IMR-90 (cell line): ENCODE measurements around the gene SEC23IP. TPM values are rescaled to one million over a fixed set of nuclear protein-coding genes. Genes with fewer than 3 reads are reported as not detected.

Source experiments
- ATAC-seq: fragments of 200-7000 bp; cut with Tn5 transposase; 2 replicates; pipeline ENCODE4 v1.9.1; 2020; ENCODE audit warnings: low read depth, mild to moderate bottlenecking, moderate library complexity
- BruUV-seq: library from RNA; stranded (reverse); fragments of 400-500 nt; replicated peaks from 2 replicates; lab custom pipeline; 2021; lab: Mats Ljungman, UMichigan
- CTCF ChIA-PET: fragments of 300-600 bp; formaldehyde crosslinking; extraction: SDS; loops from one replicate; lab custom pipeline; 2021; ENCODE audit warnings: antibody characterized with exemption; lab: Yijun Ruan, JAX
- POLR2A ChIA-PET: fragments of 300-600 bp; sonication (Branson Sonifier 250); formaldehyde crosslinking; loops from one replicate; lab custom pipeline; 2022; ENCODE audit warnings: antibody characterized with exemption; ENCODE audit not compliant: unreplicated experiment; lab: Charles Lee
- DNase-seq: peaks from one replicate; pipeline ENCODE4 v3.0.0; 2013
- H2AFZ ChIP-seq: replicated peaks from 2 replicates; pipeline ENCODE3; 2013; ENCODE audit warnings: low read length, mild to moderate bottlenecking; ENCODE audit not compliant: poor library complexity
- H2AK5ac ChIP-seq: 2 replicates; pipeline ENCODE4 v1.6.1; 2013; ENCODE audit warnings: low read depth, low read length, inconsistent platforms
- H2AK9ac ChIP-seq: replicated peaks from 2 replicates; pipeline ENCODE3; 2013; ENCODE audit warnings: mild to moderate bottlenecking, low read depth, low read length, moderate library complexity; ENCODE audit not compliant: poor library complexity
- H2BK120ac ChIP-seq: 2 replicates; pipeline ENCODE4 v1.6.1; 2013; ENCODE audit warnings: low read depth, low read length, inconsistent platforms
- H2BK15ac ChIP-seq: 3 replicates; pipeline ENCODE4 v1.6.1; 2013; ENCODE audit warnings: low read depth, low read length, inconsistent platforms
- H2BK20ac ChIP-seq: 2 replicates; pipeline ENCODE4 v1.6.1; 2013; ENCODE audit warnings: low read depth, mild to moderate bottlenecking, inconsistent platforms, low read length, moderate library complexity
- H2BK5ac ChIP-seq: 2 replicates; pipeline ENCODE4 v1.6.1; 2013; ENCODE audit warnings: mild to moderate bottlenecking, low read depth, low read length, inconsistent platforms; ENCODE audit not compliant: poor library complexity, severe bottlenecking
- H3K14ac ChIP-seq: replicated peaks from 2 replicates; pipeline ENCODE4 v1.6.1; 2013; ENCODE audit warnings: low read depth, low read length, inconsistent platforms
- H3K18ac ChIP-seq: 2 replicates; pipeline ENCODE4 v1.6.1; 2013; ENCODE audit warnings: low read depth, low read length, control low read depth
- H3K23ac ChIP-seq: 2 replicates; pipeline ENCODE4 v1.6.1; 2013; ENCODE audit warnings: low read depth, low read length, inconsistent platforms
- H3K27ac ChIP-seq: 2 replicates; pipeline ENCODE4 v1.5.1; 2013; ENCODE audit warnings: mild to moderate bottlenecking, control low read depth, low read length; ENCODE audit not compliant: insufficient read depth
- H3K27me3 ChIP-seq: 2 replicates; pipeline ENCODE4 v1.6.1; 2013; ENCODE audit warnings: low read length; ENCODE audit not compliant: control insufficient read depth, insufficient read depth
- H3K36me3 ChIP-seq: 2 replicates; pipeline ENCODE4 v1.6.1; 2013; ENCODE audit warnings: low read length, mixed read lengths; ENCODE audit not compliant: control insufficient read depth, insufficient read depth
- H3K4ac ChIP-seq: 2 replicates; pipeline ENCODE4 v1.6.1; 2013; ENCODE audit warnings: low read depth, low read length, inconsistent platforms
- H3K4me1 ChIP-seq: 2 replicates; pipeline ENCODE4 v1.6.1; 2013; ENCODE audit warnings: low read length, mixed read lengths; ENCODE audit not compliant: control insufficient read depth, insufficient read depth
- H3K4me2 ChIP-seq: 2 replicates; pipeline ENCODE4 v1.6.1; 2013; ENCODE audit warnings: low read depth, mild to moderate bottlenecking, control low read depth, low read length, moderate library complexity
- H3K4me3 ChIP-seq: 2 replicates; pipeline ENCODE4 v1.5.1; 2013; ENCODE audit warnings: low read depth, mild to moderate bottlenecking, control low read depth, low read length, moderate library complexity; ENCODE audit not compliant: insufficient read depth
- H3K56ac ChIP-seq: 2 replicates; pipeline ENCODE4 v1.6.1; 2013; ENCODE audit warnings: low read length, inconsistent platforms; ENCODE audit not compliant: insufficient read depth; ENCODE audit errors: extremely low read depth
- H3K79me1 ChIP-seq, 2 experiments: 2 replicates each; pipeline ENCODE4 v1.6.1; 2013; ENCODE audit warnings: low read length in 2 of 2, inconsistent platforms in 1 of 2, low read depth in 1 of 2
- H3K9ac ChIP-seq: 2 replicates; pipeline ENCODE4 v1.6.1; 2013; ENCODE audit warnings: low read depth, low read length, control low read depth
- H3K9me1 ChIP-seq: 2 replicates; pipeline ENCODE4 v1.6.1; 2013; ENCODE audit warnings: low read length, inconsistent platforms; ENCODE audit not compliant: insufficient read depth
- H3K9me3 ChIP-seq: 2 replicates; pipeline ENCODE4 v1.6.1; 2013; ENCODE audit warnings: low read length; ENCODE audit not compliant: control insufficient read depth, insufficient read depth
- H4K20me1 ChIP-seq: 2 replicates; pipeline ENCODE4 v1.6.1; 2013; ENCODE audit warnings: low read length, inconsistent platforms; ENCODE audit not compliant: insufficient read depth
- H4K5ac ChIP-seq: 2 replicates; pipeline ENCODE4 v1.6.1; 2013; ENCODE audit warnings: mild to moderate bottlenecking, low read depth, low read length, control low read depth
- H4K8ac ChIP-seq, 2 experiments: 2 replicates each; pipeline ENCODE4 v1.6.1; 2013; ENCODE audit warnings: low read depth in 2 of 2, low read length in 2 of 2, control low read depth in 1 of 2, inconsistent platforms in 1 of 2
- H4K91ac ChIP-seq: 2 replicates; pipeline ENCODE4 v1.6.1; 2013; ENCODE audit warnings: low read depth, low read length, inconsistent platforms; ENCODE audit not compliant: insufficient read depth
- CEBPB ChIP-seq: IDR thresholded peaks from 2 replicates; pipeline ENCODE4 v1.6.1; 2012; ENCODE audit warnings: low read depth, low read length, improper control_type of control experiment
- CHD1 ChIP-seq: IDR thresholded peaks from 2 replicates; pipeline ENCODE4 v1.6.1; 2012; ENCODE audit warnings: low read depth, low read length, improper control_type of control experiment
- FOS ChIP-seq: fragments of 150-350 bp; IDR thresholded peaks from 2 replicates; pipeline ENCODE4 v1.6.1; 2016; ENCODE audit warnings: low read depth, low read length
- MAFK ChIP-seq: IDR thresholded peaks from 2 replicates; pipeline ENCODE4 v1.6.1; 2012; ENCODE audit warnings: low read depth, low read length, improper control_type of control experiment
- MAZ ChIP-seq: IDR thresholded peaks from 2 replicates; pipeline ENCODE4 v1.6.1; 2012; ENCODE audit warnings: low read depth, mild to moderate bottlenecking, low read length, improper control_type of control experiment, moderate library complexity, borderline replicate concordance
- MXI1 ChIP-seq: IDR thresholded peaks from 2 replicates; pipeline ENCODE4 v1.6.1; 2012; ENCODE audit warnings: low read depth, mild to moderate bottlenecking, low read length, moderate library complexity, borderline replicate concordance
- POLR2A ChIP-seq: IDR thresholded peaks from 2 replicates; pipeline ENCODE4 v1.6.1; 2012; ENCODE audit warnings: mild to moderate bottlenecking, low read depth, low read length
- RAD21 ChIP-seq: IDR thresholded peaks from 2 replicates; pipeline ENCODE4 v1.6.1; 2012; ENCODE audit warnings: low read length, improper control_type of control experiment
- RFX5 ChIP-seq: IDR thresholded peaks from 2 replicates; pipeline ENCODE4 v1.8.0; 2012; ENCODE audit warnings: low read depth, mild to moderate bottlenecking, low read length, moderate library complexity
- SMC3 ChIP-seq: fragments of 150-350 bp; IDR thresholded peaks from 2 replicates; pipeline ENCODE4 v1.6.1; 2016; ENCODE audit warnings: low read depth, mild to moderate bottlenecking, antibody characterized with exemption, low read length, moderate library complexity
- WGBS, 2 experiments: methylation state at CpG; one replicate each; pipeline versions ENCODE4 v1.1.5 to v1.1.7; 2013; ENCODE audit warnings: missing lambda C conversion rate in 2 of 2; ENCODE audit not compliant: insufficient read length in 1 of 2; ENCODE audit errors: extremely low coverage in 2 of 2; 5-methylcytosine and 5-hydroxymethylcytosine counted together
- dilution Hi-C: fragments of 300-500 bp; cut with HindIII; formaldehyde crosslinking; loops from one replicate; pipeline ENCODE4 v1.14.3; 2018; ENCODE audit warnings: low sequenced_read_pairs; ENCODE audit not compliant: unreplicated experiment
- in situ Hi-C: fragments of 300-500 bp; cut with MboI; formaldehyde crosslinking; loops from 3 replicates; pipeline ENCODE4 v1.14.3; 2019; ENCODE audit warnings: low sequenced_read_pairs, inconsistent platforms, mixed read lengths
- intact Hi-C: fragments of 100-400 bp; cut with micrococcal nuclease; formaldehyde crosslinking; loops from 2 replicates; pipeline ENCODE4 v1.10.0; 2022
- polyA plus RNA-seq, 3 experiments: library from polyadenylated mRNA; depleted of rRNA; stranded (reverse); fragments of >200 nt; gene quantifications; 2 replicates each; pipeline ENCODE4 v1.2.3, GENCODE V29; 2012; ENCODE audit warnings: low replicate concordance in 1 of 3
- total RNA-seq: library from RNA; depleted of rRNA; stranded (reverse); fragments of >200 nt; gene quantifications from 2 replicates; pipeline ENCODE4 v1.2.3, GENCODE V29; 2012
- TF ChIP-seq, protein P1 (sequence below): fragments of 150-350 bp; IDR thresholded peaks from 2 replicates; pipeline ENCODE4 v1.6.1; 2016; ENCODE audit warnings: low read depth, mild to moderate bottlenecking, low read length, moderate library complexity, borderline replicate concordance

SEC23IP gene
- total and polyA plus RNA-seq, 2 of the 4 experiments (the other 2 are of a cell fraction) = 37.4 to 39.8 TPM

DNA sequence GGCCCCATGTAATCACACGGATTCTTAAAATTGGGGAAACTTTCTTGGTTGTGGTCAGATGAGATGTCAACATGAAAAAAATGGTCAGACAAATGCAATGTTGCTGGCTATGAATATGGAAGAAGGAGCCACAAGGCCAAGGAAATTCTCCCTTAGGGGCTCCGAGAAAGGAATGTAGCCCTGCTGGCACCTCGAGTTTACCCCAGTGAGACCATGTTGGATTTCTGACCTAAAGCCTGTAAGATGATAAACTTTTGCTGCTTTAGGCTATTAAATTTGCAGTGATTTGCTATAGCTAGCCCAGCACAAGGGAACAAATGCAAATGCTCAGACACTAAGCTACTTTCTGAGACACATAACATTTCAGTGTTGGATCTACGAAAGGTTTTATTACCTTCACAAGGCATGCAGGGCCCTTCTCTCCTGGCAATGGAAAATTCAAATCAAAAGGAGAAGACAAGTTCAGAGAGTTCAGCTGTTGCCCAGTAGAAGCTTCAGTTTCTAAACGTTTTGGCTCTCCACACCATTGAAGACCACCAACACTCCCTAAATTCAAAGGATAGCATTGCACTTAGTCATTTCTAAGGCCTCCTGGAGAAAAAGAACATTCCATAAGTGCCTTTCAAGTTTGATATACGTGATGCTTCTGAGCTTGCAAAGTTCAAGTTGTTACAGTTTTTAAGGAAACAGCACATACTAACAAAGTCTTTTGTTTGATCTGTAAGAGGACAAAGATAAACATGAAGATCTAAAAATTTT, 43.3 kb upstream of the SEC23IP start:
- peak; percentile 91 for ATAC-seq

More for the DNA sequence above, 43.3 kb upstream of the SEC23IP start:
- dilution Hi-C loops (no loop called here), intact Hi-C loops (loop anchor here (2.0 kb wide), 1 partner anchor 20 kb away; no protein-coding TSS in a partner anchor), in situ Hi-C loops (no loop called here)
- Histone ChIP-seq H2AFZ (no peak overlapping the region), H3K14ac (peak overlapping the region; percentile 85), H3K9me3 (no peaks in the 10 kb centered on the region), H4K8ac (peak overlapping the region; percentile 5 to 74; a peak in 3 of 4 replicates), H2BK120ac (peak overlapping the region; percentile 92), H4K5ac (peak overlapping the region; percentile 65; the same call in 1 of the 2 replicates), H3K4me2 (peak overlapping the region; percentile 3; the same call in 1 of the 2 replicates), H4K91ac (peak overlapping the region; percentile 67), H2AK5ac (peak overlapping the region; percentile 5), H3K4me1 (peaks cover 10% of the 10 kb centered on the region), H3K9ac (no peak overlapping the region), H2BK15ac (peak overlapping the region; percentile 39; the same call in 2 of the 3 replicates), H3K4ac (peak overlapping the region; percentile 81), H3K18ac (peak overlapping the region; percentile 16; the same call in 1 of the 2 replicates), H3K4me3 (no peak overlapping the region), H3K79me1 (peaks cover 49 to 50% of the 10 kb centered on the region in 2 experiments), H3K36me3 (peaks cover 28% of the 10 kb centered on the region), H4K20me1 (no peaks in the 10 kb centered on the region), H3K9me1 (peaks cover 7% of the 10 kb centered on the region; the same call in 1 of the 2 replicates), H3K23ac (peak overlapping the region; percentile 88), H2AK9ac (no peak overlapping the region), H3K27me3 (no peaks in the 10 kb centered on the region), H2BK20ac (peak overlapping the region; percentile 86), H3K27ac (peak overlapping the region; percentile 79), H3K56ac (peak overlapping the region; percentile 52; the same call in 1 of the 2 replicates), H2BK5ac (peak overlapping the region; percentile 93)
- CTCF ChIA-PET = interaction anchor here (0.5 to 1.3 kb wide), 4 partner anchors 11 to 104 kb away, joined by 3 to 4 read pairs (median 4); no protein-coding TSS in a partner anchor
- no CpG with 5 or more reads among the region's 6 CpGs for WGBS, 2 experiments
- POLR2A ChIA-PET = no interaction called here
- BruUV-seq = no TSS peak
- no peak for TF ChIP-seq MAZ
- TF ChIP-seq CEBPB = no peak
- no peak for TF ChIP-seq POLR2A
- TF ChIP-seq CHD1 = no peak
- no peak for TF ChIP-seq FOS
- no peak for TF ChIP-seq MXI1
- no peak for TF ChIP-seq MAFK
- TF ChIP-seq RFX5 = no peak
- TF ChIP-seq SMC3 = no peak
- no peak for TF ChIP-seq RAD21
- TF ChIP-seq, protein P1, sequence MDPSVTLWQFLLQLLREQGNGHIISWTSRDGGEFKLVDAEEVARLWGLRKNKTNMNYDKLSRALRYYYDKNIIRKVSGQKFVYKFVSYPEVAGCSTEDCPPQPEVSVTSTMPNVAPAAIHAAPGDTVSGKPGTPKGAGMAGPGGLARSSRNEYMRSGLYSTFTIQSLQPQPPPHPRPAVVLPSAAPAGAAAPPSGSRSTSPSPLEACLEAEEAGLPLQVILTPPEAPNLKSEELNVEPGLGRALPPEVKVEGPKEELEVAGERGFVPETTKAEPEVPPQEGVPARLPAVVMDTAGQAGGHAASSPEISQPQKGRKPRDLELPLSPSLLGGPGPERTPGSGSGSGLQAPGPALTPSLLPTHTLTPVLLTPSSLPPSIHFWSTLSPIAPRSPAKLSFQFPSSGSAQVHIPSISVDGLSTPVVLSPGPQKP = no peak
- DNase-seq = peak; percentile 76
